HPDE6-E6E7 (cell line): Measurements from ENCODE around the gene PLEKHG4.

Source experiments
- DNase-seq: peaks from one replicate; pipeline ENCODE4 v3.0.0; 2011; ENCODE audit warnings: missing footprints; ENCODE audit errors: extremely low spot score

Gene PLEKHG4, protein sequence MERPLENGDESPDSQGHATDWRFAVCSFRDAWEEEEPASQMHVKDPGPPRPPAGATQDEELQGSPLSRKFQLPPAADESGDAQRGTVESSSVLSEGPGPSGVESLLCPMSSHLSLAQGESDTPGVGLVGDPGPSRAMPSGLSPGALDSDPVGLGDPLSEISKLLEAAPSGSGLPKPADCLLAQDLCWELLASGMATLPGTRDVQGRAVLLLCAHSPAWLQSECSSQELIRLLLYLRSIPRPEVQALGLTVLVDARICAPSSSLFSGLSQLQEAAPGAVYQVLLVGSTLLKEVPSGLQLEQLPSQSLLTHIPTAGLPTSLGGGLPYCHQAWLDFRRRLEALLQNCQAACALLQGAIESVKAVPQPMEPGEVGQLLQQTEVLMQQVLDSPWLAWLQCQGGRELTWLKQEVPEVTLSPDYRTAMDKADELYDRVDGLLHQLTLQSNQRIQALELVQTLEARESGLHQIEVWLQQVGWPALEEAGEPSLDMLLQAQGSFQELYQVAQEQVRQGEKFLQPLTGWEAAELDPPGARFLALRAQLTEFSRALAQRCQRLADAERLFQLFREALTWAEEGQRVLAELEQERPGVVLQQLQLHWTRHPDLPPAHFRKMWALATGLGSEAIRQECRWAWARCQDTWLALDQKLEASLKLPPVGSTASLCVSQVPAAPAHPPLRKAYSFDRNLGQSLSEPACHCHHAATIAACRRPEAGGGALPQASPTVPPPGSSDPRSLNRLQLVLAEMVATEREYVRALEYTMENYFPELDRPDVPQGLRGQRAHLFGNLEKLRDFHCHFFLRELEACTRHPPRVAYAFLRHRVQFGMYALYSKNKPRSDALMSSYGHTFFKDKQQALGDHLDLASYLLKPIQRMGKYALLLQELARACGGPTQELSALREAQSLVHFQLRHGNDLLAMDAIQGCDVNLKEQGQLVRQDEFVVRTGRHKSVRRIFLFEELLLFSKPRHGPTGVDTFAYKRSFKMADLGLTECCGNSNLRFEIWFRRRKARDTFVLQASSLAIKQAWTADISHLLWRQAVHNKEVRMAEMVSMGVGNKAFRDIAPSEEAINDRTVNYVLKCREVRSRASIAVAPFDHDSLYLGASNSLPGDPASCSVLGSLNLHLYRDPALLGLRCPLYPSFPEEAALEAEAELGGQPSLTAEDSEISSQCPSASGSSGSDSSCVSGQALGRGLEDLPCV

DNA sequence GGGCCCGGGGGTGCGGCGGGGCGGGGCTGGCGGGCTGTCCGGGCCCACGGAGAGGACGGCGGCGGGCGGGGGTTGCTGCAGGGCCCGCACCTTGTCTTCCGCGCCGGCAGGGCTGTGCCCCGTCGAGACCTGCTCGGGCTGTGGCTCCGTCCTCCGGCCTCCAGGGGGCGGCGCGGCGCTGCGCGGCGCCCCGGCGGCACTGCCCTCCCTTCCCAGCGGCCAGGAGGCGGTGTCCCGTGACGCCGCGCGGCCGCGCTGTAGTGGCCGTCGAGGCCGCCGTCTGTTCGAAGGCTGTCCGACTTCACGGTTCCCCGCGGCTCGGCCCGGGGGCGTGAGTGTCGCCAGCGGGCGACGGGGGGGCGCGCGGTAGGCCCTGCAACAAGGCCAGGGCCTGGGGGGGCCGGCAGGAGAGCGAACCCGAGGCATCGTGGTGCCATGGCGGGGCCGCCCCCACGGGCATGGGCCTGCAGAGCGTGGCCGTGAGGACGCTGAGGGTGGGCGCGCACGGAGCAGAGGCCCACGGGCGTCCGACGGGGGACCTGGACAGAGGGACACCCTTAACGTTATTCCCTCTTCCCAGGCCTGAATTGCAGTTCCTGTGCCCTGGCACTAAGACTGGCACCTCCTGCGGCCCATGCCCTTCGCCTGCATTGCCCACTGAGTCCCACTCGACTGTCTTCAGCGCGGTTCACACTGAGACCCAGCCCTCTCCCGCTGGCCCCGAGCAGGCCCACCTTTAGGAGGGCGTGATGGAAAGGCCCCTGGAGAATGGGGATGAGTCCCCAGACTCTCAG, at the start of gene PLEKHG4:
Gene PLEKHG4, plus strand, starts transcription at position 237 of the 794 bp plus-strand sequence. Its CDS starts 513 bp downstream, at position 750.
- DNase-seq, result peak; percentile 96

- DNase-seq, result no peak
Measured at GRCh38 chr16:67229906-67230808, 49.2 kb upstream of the PLEKHG4 start.

DNA sequence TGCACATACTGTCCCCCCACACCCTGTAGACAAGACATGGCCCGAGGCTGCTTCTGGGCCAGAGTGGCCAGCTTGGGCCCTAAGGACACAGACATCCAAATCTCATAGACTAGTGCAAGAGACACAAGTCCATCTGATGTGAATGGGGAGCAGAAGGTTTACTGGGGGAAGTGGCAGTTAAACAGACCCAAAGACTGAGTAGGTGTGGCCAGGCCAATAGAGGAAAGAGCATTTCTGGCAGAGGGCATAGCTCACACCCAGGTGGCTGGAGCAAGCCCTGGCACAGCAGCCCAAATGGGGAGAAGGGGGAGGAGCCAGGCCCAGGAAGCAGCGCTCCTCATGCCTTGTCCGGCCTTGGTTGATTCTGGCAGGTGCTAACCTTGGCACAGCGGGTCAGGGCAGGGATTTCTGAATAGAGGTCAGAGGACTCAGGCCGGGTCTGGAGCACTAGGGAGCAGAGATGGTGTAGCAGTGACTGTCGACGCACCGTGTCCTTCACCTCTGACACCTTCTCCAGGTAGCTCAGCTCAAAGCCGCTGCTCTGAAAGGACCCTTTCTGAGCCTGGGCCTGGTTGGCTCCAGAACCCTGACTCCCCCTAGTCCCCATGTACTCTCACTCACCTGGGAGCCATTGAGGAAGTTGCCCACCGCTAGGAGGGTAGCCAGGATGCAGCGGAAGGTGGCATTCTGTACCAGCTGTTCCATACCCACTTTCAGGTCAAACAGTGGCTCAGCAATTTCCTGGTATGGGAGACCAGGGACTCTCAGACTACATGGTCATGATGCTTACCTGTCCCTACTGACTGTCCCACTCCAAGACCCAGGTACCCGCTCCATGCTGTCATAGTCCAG, 48.3 kb upstream of the PLEKHG4 start:
- no peak for DNase-seq

DNA sequence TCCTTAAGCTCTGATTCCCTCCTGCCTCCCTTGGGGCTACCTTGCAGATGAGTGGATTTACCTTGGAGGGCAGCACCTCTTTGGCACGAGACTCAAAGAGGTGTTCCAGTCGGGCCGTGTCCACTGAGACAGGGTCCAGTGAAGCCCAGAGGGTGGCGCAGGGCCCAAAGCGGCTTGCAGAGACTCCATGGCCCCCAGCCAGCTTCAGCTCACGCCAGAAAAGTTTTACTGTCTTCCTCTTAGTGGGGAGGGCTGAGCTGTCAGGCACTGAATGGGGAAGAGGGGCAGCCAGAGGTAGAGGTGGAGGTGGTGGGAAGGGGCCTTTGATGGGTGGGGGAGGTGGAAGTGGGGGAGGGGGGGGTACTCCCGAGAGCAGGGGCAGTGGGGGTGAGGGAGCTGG, 45.7 kb upstream of the PLEKHG4 start:
- DNase-seq, result no peak

- no peak for DNase-seq
Measured at GRCh38 chr16:67234180-67234597, 45.1 kb upstream of the PLEKHG4 start.

DNA sequence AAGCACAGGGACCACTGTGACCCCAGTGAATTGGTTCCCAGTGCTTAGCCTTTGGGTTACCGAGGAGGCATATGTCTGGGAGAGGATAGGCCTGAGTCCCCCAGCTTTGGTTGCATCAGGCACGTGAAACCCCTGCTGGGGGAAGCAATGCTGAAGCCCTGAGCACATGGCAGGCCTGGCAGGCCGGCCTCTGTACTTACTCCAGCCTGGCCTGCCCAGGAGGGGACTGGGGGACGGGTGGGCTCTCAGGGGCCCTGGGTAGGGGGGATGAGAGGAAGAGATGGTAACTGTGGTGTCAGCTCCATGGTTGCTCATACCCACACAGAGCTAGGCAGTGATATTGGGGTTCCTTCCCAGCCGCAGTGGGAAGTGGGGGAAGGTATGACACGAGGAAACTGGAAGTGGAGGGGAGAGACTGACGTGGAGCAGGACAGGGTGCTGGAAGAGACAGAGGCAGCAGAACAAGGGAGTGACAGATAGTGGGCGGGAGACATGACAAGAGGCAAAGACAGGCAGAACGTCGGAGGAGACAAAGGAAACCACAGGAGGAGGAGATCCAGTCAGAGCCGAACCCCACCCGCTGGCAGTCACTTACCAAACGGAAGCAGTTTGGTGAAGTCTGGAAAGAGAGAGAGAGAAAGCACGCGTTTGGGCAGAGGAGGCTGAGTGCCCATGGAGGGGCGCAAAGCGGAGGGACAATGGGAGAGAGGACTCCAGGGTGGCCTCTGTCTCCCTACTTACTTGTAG, 43.3 kb upstream of the PLEKHG4 start:
- DNase-seq, result no peak

DNA sequence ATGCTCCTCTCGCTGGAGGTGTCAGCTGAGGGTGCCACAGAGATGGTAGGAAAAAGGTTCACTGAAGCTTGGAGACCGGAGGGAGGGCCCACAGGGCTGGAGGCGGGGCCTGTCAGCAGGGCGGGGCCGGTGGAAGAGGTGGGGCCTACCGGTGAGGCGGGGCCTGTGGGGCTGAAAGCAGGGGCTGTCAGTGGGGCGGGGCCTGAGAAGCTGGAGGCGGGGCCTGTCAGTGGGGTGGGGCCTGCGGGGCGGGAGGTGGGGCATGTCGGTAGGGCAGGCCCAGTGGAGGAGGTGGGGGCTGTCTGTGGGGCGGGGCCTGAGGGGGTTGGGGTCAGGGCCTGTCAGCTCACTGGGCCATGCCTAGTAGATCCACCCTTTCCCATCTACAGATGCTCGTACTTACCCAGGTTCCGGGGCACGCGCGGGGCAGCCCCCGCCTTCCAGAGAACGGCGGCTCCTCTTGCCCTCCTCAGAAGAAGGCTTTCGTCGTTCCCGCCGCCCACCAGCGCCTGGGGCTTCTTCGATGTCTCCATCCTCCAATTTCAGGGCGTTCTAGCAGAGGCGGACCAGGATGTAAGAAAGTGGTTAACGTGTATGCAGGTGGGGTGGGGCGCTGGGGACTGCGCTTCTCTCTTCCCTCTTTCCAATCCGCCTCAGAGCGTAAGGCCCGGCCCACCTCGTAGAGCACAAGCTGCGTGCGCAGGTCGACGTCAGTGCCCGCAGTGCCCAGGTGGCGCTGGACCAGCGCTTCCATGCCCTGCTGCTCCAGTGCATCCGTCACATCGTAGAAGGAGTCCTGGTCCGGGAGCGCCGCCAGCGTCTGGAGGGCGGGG, 42.6 kb upstream of the PLEKHG4 start:
- DNase-seq, result peak; percentile 64

GRCh38 chr16:67237396-67238277, 41.7 kb upstream of the PLEKHG4 start:
- DNase-seq, result no peak

GRCh38 chr16:67238278-67238575, 41.1 kb upstream of the PLEKHG4 start:
- DNase-seq, result no peak

DNA sequence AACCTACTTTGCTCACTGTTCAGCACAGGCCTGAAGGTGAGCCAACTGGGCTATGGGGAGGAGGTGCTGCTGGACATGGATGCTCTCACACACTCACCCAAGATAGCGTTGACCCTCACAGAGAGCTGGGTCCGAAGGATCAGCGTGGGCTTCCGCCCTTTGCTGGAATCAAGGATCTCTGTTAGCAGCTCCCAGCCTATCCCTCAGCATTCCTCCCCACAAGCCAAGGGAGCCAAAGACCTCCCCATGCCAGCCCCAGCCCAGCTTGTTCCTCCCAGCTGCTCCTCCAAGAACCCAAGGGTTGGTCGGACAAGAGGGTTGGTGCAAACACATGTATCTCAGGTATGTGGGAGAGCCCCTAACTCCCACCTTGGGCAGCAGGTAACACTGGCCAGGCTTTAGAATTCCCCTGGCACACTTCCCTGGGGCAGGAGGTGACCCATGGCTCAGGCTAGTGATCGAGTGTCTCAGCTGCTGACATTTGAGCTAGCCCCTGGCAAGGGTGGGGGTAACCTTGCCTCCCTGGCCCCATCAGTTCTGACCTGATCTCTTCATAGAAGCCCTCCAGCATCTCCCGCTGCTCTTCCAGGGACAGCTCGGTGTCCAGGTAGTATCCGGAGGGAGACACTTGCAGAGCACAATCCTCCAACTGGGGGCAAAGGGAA, 40.4 kb upstream of the PLEKHG4 start:
- DNase-seq, result no peak

DNA sequence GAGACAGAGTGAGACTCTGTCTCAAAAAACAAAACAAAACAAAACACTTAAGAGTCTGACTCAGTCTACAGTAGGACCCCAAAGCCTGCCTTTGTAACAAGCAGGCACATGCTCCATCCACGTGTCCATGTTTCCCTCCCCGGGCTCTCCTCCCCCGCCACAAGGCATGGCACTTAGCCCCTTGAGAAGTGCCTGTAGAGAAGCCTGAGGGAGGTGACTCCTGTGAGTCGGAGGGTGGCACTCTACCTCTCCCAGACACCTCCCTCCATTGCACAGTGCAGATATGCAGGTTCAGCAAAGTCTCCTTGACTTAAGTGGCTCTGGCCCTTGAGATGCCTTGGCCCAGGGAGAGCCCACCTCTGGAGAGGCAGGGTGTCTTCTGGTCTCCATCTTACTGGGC, 38.8 kb upstream of the PLEKHG4 start:
- no peak for DNase-seq

- DNase-seq, result peak; percentile 76
Measured at GRCh38 chr16:67241008-67241900, 38.1 kb upstream of the PLEKHG4 start.

GRCh38 chr16:67242138-67242730, 37.1 kb upstream of the PLEKHG4 start:
- no peak for DNase-seq

GRCh38 chr16:67243481-67243880, 35.9 kb upstream of the PLEKHG4 start:
- no peak for DNase-seq
